Mesendoderm (in vitro differentiated cells): ENCODE data around the gene HOXD4.

ENCODE experiments used
- DNase-seq: peaks from one replicate; pipeline ENCODE4 v3.0.0; 2013
- H2AK5ac ChIP-seq: 2 replicates; pipeline ENCODE4 v1.6.1; 2013; ENCODE audit warnings: low read length, inconsistent platforms
- H2BK120ac ChIP-seq: 2 replicates; pipeline ENCODE4 v1.6.1; 2013; ENCODE audit warnings: low read depth, mild to moderate bottlenecking, low read length, moderate library complexity, mixed read lengths
- H2BK15ac ChIP-seq: replicated peaks from 2 replicates; pipeline ENCODE4 v1.6.1; 2013; ENCODE audit warnings: low read depth, mild to moderate bottlenecking, moderate library complexity
- H2BK5ac ChIP-seq: 2 replicates; pipeline ENCODE4 v1.6.1; 2013; ENCODE audit warnings: low read length, inconsistent platforms
- H3K18ac ChIP-seq: 2 replicates; pipeline ENCODE4 v1.6.1; 2013; ENCODE audit warnings: mild to moderate bottlenecking, low read length, mixed read lengths
- H3K23ac ChIP-seq: one replicate; pipeline ENCODE4 v1.6.1; 2013; ENCODE audit warnings: low read length
- H3K27ac ChIP-seq: 2 replicates; pipeline ENCODE4 v1.5.1; 2013; ENCODE audit warnings: low read depth, mild to moderate bottlenecking, inconsistent platforms, low read length, moderate library complexity
- H3K27me3 ChIP-seq: 2 replicates; pipeline ENCODE4 v1.6.1; 2013; ENCODE audit warnings: low read length, control low read depth, mild to moderate bottlenecking, inconsistent platforms; ENCODE audit not compliant: insufficient read depth, poor library complexity
- H3K36me3 ChIP-seq: 2 replicates; pipeline ENCODE4 v1.6.1; 2013; ENCODE audit warnings: low read length, inconsistent platforms; ENCODE audit not compliant: control insufficient read depth, insufficient read depth
- H3K4ac ChIP-seq: one replicate; pipeline ENCODE4 v1.6.1; 2013; ENCODE audit warnings: low read depth, mild to moderate bottlenecking, low read length, moderate library complexity
- H3K4me1 ChIP-seq: 2 replicates; pipeline ENCODE4 v1.6.1; 2013; ENCODE audit warnings: low read depth, low read length, inconsistent platforms; ENCODE audit not compliant: control insufficient read depth
- H3K4me2 ChIP-seq: 2 replicates; pipeline ENCODE4 v1.6.1; 2013; ENCODE audit warnings: low read length
- H3K4me3 ChIP-seq: 2 replicates; pipeline ENCODE4 v1.5.1; 2013; ENCODE audit warnings: mild to moderate bottlenecking, low read length
- H3K56ac ChIP-seq: one replicate; pipeline ENCODE4 v1.6.1; 2013; ENCODE audit warnings: low read length
- H3K79me1 ChIP-seq: 2 replicates; pipeline ENCODE4 v1.6.1; 2013; ENCODE audit warnings: low read length, inconsistent platforms
- H3K79me2 ChIP-seq: 2 replicates; pipeline ENCODE4 v1.6.1; 2013; ENCODE audit warnings: mild to moderate bottlenecking, low read length; ENCODE audit not compliant: control insufficient read depth, insufficient read depth
- H3K9ac ChIP-seq: 2 replicates; pipeline ENCODE4 v1.6.1; 2013; ENCODE audit warnings: low read length, inconsistent platforms
- H4K5ac ChIP-seq: one replicate; pipeline ENCODE4 v1.6.1; 2013; ENCODE audit warnings: low read length
- H4K8ac ChIP-seq: one replicate; pipeline ENCODE4 v1.6.1; 2013; ENCODE audit warnings: low read depth, mild to moderate bottlenecking, control low read depth, low read length, moderate library complexity
- WGBS: extraction: QIAGEN DNeasy Blood & Tissue Kit; methylation state at CpG from one replicate; pipeline ENCODE4 v1.1.7; 2013; ENCODE audit warnings: low lambda C conversion rate, missing lambda C conversion rate; ENCODE audit not compliant: insufficient coverage; ENCODE audit errors: extremely low coverage; 5-methylcytosine and 5-hydroxymethylcytosine counted together

The HOXD4 gene

DNA sequence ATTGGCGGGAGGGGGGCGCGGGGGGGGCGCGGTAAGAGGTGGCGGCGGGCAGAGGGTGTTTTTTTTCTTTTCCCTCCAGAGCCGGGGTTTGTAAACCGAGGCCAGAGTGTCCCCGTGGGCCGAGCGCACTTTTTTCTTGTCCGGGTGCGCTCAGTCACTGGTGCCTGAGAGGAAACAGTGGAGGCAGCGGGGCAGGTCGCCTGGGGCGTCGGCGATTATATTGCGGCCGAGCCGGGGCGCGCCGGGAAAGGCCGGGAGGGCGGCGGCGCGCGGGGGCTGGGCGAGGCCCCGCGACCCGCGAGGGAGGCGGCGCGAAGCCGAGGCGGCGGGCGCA lies 21.6 kb upstream of the HOXD4 start:
- Histone ChIP-seq H3K36me3 (no peaks in the 10 kb centered on the region), H3K56ac (no peak overlapping the region), H2BK120ac (no peak overlapping the region), H3K27me3 (peaks cover 82% of the 10 kb centered on the region), H3K79me2 (no peaks in the 10 kb centered on the region), H4K5ac (no peak overlapping the region), H4K8ac (no peak overlapping the region), H3K18ac (no peak overlapping the region), H3K23ac (no peak overlapping the region), H2AK5ac (no peak overlapping the region), H2BK5ac (no peak overlapping the region), H2BK15ac (no peak overlapping the region), H3K79me1 (no peaks in the 10 kb centered on the region), H3K4me3 (no peak overlapping the region), H3K4me2 (peak overlapping the region; percentile 27), H3K4me1 (no peaks in the 10 kb centered on the region), H3K4ac (no peak overlapping the region), H3K27ac (no peak overlapping the region), H3K9ac (no peak overlapping the region)
- DNase-seq: no peak
- WGBS: no CpG with 5 or more reads among the region's 43 CpGs

DNA sequence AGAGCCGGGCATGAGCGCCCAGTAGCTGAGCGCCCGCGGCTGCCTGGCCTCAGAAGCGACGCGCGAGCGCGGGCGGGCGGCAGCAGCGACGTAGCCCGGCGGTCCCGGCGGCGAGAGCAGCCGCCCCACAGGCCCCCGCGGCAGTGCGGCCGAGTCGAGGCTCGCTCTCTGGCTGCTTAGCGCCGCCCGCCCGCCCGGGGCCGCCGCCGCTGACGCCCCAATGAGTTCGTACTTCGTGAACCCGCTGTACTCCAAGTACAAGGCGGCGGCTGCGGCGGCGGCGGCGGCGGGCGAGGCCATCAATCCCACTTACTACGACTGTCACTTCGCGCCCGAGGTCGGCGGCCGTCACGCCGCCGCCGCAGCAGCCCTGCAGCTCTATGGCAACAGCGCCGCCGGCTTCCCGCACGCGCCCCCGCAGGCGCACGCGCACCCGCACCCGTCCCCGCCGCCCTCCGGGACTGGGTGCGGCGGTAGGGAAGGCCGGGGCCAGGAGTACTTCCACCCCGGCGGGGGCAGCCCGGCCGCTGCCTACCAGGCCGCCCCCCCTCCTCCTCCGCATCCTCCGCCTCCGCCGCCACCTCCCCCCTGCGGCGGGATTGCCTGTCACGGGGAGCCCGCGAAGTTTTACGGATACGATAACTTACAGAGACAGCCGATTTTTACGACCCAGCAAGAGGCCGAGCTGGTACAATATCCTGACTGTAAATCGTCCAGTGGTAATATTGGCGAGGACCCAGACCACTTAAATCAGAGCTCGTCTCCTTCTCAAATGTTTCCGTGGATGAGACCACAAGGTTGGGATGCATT lies 21.0 kb upstream of the HOXD4 start:
- H2BK15ac ChIP-seq: no peak overlapping the region
- no peaks in the 10 kb centered on the region for H3K79me2 ChIP-seq
- no peaks in the 10 kb centered on the region for H3K36me3 ChIP-seq
- no peak overlapping the region for H2BK5ac ChIP-seq
- H3K27ac ChIP-seq: no peak overlapping the region
- H3K56ac ChIP-seq: no peak overlapping the region
- no peaks in the 10 kb centered on the region for H3K79me1 ChIP-seq
- no peak overlapping the region for H3K4me3 ChIP-seq
- no peak overlapping the region for H2BK120ac ChIP-seq
- H3K27me3 ChIP-seq: peaks cover 81% of the 10 kb centered on the region
- H3K4ac ChIP-seq: no peak overlapping the region
- H3K23ac ChIP-seq: no peak overlapping the region
- no peak overlapping the region for H4K8ac ChIP-seq
- no peak overlapping the region for H2AK5ac ChIP-seq
- WGBS: no CpG with 5 or more reads among the region's 100 CpGs
- no peak overlapping the region for H3K9ac ChIP-seq
- no peak overlapping the region for H3K18ac ChIP-seq
- peak overlapping the region; percentile 27 for H3K4me2 ChIP-seq
- H4K5ac ChIP-seq: no peak overlapping the region
- no peaks in the 10 kb centered on the region for H3K4me1 ChIP-seq
- no peak for DNase-seq

GRCh38 chr2:176130957-176131847 lies 20.1 kb upstream of the HOXD4 start:
- Histone ChIP-seq H4K5ac (no peak overlapping the region), H3K23ac (no peak overlapping the region), H2BK120ac (no peak overlapping the region), H3K9ac (no peak overlapping the region), H2BK15ac (no peak overlapping the region), H3K56ac (no peak overlapping the region), H3K18ac (no peak overlapping the region), H3K36me3 (no peaks in the 10 kb centered on the region), H3K4me3 (no peak overlapping the region), H2AK5ac (no peak overlapping the region), H3K4me2 (no peak overlapping the region), H3K27ac (no peak overlapping the region), H3K79me1 (no peaks in the 10 kb centered on the region), H4K8ac (no peak overlapping the region), H3K27me3 (peaks cover 80% of the 10 kb centered on the region), H3K4ac (no peak overlapping the region), H2BK5ac (no peak overlapping the region), H3K4me1 (no peaks in the 10 kb centered on the region), H3K79me2 (no peaks in the 10 kb centered on the region)
- no peak for DNase-seq
- WGBS: no CpG with 5 or more reads among the region's 15 CpGs

GRCh38 chr2:176131848-176132158 lies 19.5 kb upstream of the HOXD4 start:
- Histone ChIP-seq H2AK5ac (no peak overlapping the region), H4K5ac (no peak overlapping the region), H3K4me3 (no peak overlapping the region), H2BK15ac (no peak overlapping the region), H3K4me2 (no peak overlapping the region), H3K56ac (no peak overlapping the region), H3K4ac (no peak overlapping the region), H3K79me2 (no peaks in the 10 kb centered on the region), H3K27me3 (peaks cover 85% of the 10 kb centered on the region), H3K9ac (no peak overlapping the region), H4K8ac (no peak overlapping the region), H3K4me1 (no peaks in the 10 kb centered on the region), H2BK5ac (no peak overlapping the region), H3K79me1 (no peaks in the 10 kb centered on the region), H3K23ac (no peak overlapping the region), H3K27ac (no peak overlapping the region), H3K18ac (no peak overlapping the region), H2BK120ac (no peak overlapping the region), H3K36me3 (no peaks in the 10 kb centered on the region)
- no peak for DNase-seq
- WGBS: no CpG with 5 or more reads among the region's 4 CpGs

DNA sequence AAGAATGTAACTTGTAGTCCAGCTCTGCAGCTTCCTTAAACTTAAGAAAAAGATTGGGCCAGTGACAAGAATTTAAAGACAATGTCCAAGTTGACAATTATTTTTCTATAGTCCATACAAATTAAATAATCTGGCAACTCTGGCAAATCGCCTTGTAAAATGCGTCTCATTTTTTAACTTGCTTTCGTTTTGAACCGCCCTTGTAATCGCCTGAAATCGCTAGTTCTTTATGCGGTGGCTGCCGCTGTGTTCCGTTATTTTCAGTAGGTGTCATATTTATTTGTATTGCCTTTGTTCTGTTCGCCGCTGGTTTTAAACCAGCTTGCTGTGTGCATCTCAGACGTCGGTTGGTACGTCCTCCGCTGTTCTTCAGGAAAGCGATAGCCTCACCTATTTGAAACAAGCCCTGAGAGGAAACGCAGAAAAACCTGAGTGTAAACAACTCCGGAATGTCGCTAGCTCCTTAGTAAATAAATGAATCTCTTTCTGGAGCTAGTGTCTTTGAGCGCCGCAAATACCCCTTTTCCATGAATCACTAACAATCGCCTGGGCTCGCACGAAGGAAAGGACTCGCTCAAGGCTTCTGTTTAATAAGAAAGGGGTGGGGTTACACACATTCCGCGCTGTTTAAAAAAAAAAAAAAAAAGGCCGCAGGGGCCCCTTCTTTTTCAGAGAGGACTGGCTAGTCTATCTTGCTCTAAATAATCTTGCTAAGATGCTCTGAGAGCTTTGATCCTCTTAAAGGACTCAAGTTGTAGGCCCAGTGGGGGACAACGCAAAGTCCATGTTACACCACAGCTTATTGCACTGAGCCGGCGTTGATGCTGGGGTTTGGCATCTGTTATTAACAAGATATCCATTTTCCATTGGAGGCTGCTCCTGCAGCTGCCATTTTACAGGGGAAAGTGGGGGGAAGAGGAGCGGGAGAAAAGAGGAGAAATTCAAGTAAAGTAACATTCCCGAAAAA lies 18.9 kb upstream of the HOXD4 start:
- H3K4me3 ChIP-seq: no peak overlapping the region
- no peaks in the 10 kb centered on the region for H3K4me1 ChIP-seq
- no peak overlapping the region for H2AK5ac ChIP-seq
- H2BK5ac ChIP-seq: no peak overlapping the region
- no peaks in the 10 kb centered on the region for H3K36me3 ChIP-seq
- no peak overlapping the region for H4K5ac ChIP-seq
- H3K23ac ChIP-seq: no peak overlapping the region
- no peak for DNase-seq
- H4K8ac ChIP-seq: no peak overlapping the region
- no peaks in the 10 kb centered on the region for H3K79me2 ChIP-seq
- no peak overlapping the region for H3K27ac ChIP-seq
- no peak overlapping the region for H3K4me2 ChIP-seq
- no peak overlapping the region for H3K9ac ChIP-seq
- H3K4ac ChIP-seq: no peak overlapping the region
- no peak overlapping the region for H2BK120ac ChIP-seq
- no peaks in the 10 kb centered on the region for H3K79me1 ChIP-seq
- H2BK15ac ChIP-seq: no peak overlapping the region
- no peak overlapping the region for H3K56ac ChIP-seq
- WGBS: no CpG with 5 or more reads among the region's 33 CpGs
- no peak overlapping the region for H3K18ac ChIP-seq
- peaks cover 89% of the 10 kb centered on the region for H3K27me3 ChIP-seq
